ENCODE results near the gene CBLL1. TPM values are rescaled to one million over a fixed set of nuclear protein-coding genes. Genes with fewer than 3 reads are reported as not detected.

CBLL1 gene
- total and polyA plus RNA-seq, 10 of the 15 experiments (the other 5 are each of a cell fraction or from before 2014, with no cell fraction given) = 7.2 to 40.1 (median 23.4) TPM

GRCh38 chr7:107809179-107809578 lies 65.2 kb downstream of the CBLL1 start (continued):
- TF ChIP-seq DPF2 (IDR thresholded peaks at IDR 0.05) (no peak), NFIC (IDR thresholded peaks at IDR 0.05; ENCODE audit: low read depth, low read length) (no peak)
- TF ChIP-seq, protein P1, sequence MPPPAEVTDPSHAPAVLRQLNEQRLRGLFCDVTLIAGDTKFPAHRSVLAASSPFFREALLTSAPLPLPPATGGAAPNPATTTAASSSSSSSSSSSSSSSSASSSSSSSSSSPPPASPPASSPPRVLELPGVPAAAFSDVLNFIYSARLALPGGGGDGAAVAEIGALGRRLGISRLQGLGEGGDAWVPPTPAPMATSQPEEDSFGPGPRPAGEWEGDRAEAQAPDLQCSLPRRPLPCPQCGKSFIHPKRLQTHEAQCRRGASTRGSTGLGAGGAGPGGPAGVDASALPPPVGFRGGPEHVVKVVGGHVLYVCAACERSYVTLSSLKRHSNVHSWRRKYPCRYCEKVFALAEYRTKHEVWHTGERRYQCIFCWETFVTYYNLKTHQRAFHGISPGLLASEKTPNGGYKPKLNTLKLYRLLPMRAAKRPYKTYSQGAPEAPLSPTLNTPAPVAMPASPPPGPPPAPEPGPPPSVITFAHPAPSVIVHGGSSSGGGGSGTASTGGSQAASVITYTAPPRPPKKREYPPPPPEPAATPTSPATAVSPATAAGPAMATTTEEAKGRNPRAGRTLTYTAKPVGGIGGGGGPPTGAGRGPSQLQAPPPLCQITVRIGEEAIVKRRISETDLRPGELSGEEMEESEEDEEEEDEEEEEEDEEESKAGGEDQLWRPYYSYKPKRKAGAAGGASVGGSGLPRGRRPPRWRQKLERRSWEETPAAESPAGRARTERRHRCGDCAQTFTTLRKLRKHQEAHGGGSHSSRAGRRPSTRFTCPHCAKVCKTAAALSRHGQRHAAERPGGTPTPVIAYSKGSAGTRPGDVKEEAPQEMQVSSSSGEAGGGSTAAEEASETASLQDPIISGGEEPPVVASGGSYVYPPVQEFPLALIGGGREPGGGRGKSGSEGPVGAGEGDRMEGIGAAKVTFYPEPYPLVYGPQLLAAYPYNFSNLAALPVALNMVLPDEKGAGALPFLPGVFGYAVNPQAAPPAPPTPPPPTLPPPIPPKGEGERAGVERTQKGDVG (CRISPR knock-in tag; IDR thresholded peaks at IDR 0.05) = no peak
- TF ChIP-seq, protein P2, sequence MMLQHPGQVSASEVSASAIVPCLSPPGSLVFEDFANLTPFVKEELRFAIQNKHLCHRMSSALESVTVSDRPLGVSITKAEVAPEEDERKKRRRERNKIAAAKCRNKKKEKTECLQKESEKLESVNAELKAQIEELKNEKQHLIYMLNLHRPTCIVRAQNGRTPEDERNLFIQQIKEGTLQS (IDR thresholded peaks at IDR 0.05; ENCODE audit: borderline replicate concordance, extremely low read depth, low read depth, low read length) = no peak

DNA sequence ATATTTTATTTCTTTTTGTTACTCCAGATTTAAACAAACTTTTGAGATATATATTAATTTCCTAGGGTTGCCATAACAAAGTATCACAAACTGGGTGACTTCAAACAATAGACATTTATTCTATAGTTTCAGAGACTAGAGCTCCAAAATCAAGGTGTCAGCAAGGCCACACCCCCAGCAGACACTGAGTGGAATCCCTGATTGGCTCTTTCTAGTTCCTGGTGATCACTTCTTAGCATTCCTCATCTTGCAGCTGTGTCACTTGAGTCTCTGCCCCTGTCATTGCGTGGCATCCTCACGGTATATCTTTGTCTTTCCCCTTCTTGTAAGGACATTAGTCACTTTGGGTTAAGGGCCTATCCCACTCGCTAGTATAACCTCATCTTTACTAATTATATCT lies 66.7 kb downstream of the CBLL1 start:
- CTCF ChIA-PET = no interaction called here
- TF ChIP-seq TCF7 (IDR thresholded peaks at IDR 0.05; ENCODE audit: borderline replicate concordance) (no peak), SIX5 (IDR thresholded peaks at IDR 0.05; ENCODE audit: low read depth, low read length, severe bottlenecking) (no peak)
- H3K9ac ChIP-seq (ENCODE audit: control insufficient read depth, insufficient read depth, low read length) = no peak overlapping the region
- H2AFZ ChIP-seq (ENCODE audit: control insufficient read depth, low read depth, low read length) = no peak overlapping the region
- POLR2A ChIA-PET = no interaction called here
- no peaks in the 10 kb centered on the region for H4K20me1 ChIP-seq (ENCODE audit: control insufficient read depth, insufficient read depth)
- H3K36me3 ChIP-seq (ENCODE audit: control insufficient read depth in 2 of 2, insufficient read depth in 2 of 2, low read length in 1 of 2) = no peaks in the 10 kb centered on the region
- in situ Hi-C loops (cut with MboI) = no loop called here
- FAIRE-seq (no peak), ATAC-seq (no peak), DNase-seq (ENCODE audit: low read depth, low spot score) (no peak)
- intact Hi-C loops (cut with micrococcal nuclease; ENCODE audit: unreplicated experiment) = no loop called here
- SMC1A ChIA-PET (ENCODE audit: uncharacterized antibody, unreplicated experiment) = no interaction called here
- no peaks in the 10 kb centered on the region for H3K27me3 ChIP-seq (replicated peaks in 1 of 2; ENCODE audit: control insufficient read depth in 2 of 2, insufficient read depth in 2 of 2, low read length in 1 of 2)
- RAD21 ChIA-PET (ENCODE audit: unreplicated experiment) = no interaction called here
- no peak overlapping the region for H3K4me3 ChIP-seq
- H3K9me3 ChIP-seq (replicated peaks; ENCODE audit: control insufficient read depth, insufficient read depth, low read length) = no peaks in the 10 kb centered on the region
- no peak overlapping the region for H3K27ac ChIP-seq (ENCODE audit: control insufficient read depth, insufficient read depth)
- H3K4me1 ChIP-seq (ENCODE audit: control insufficient read depth, insufficient read depth, low read length) = no peaks in the 10 kb centered on the region
- H3K4me2 ChIP-seq (ENCODE audit: control insufficient read depth, insufficient read depth) = no peak overlapping the region
- no TSS peak for BruUV-seq (replicated peaks)
- no peaks in the 10 kb centered on the region for H3K79me2 ChIP-seq (ENCODE audit: control insufficient read depth, insufficient read depth, low read length)
- WGBS (ENCODE audit: insufficient coverage, insufficient replicate concordance, low lambda C conversion rate, missing lambda C conversion rate) = 17% methylated on average over 3 of the region's 3 CpGs

Other genes starting within 250 kb of the CBLL1 start
- gene COG5, start 180.2 kb upstream of the CBLL1 start, total RNA-seq (2014; rRNA removed) = 15.1 and 18.0 TPM in 2 replicates
- 27.9 and 30.4 TPM in 2 replicates for gene COG5, start 180.2 kb upstream of the CBLL1 start, total RNA-seq (2014; rRNA removed; fragmentation: Illumina TruSeq; extraction: Trizol)
- 17.8 and 19.7 TPM in 2 replicates for gene COG5, start 180.2 kb upstream of the CBLL1 start, total RNA-seq (2021)
- gene COG5, start 180.2 kb upstream of the CBLL1 start, polyA plus RNA-seq (2011; rRNA removed) = 25.1 and 37.8 TPM in 2 replicates
- 15.3 and 24.6 TPM in 2 replicates for gene COG5, start 180.2 kb upstream of the CBLL1 start, polyA plus RNA-seq (2014; fragmentation: Illumina TruSeq; extraction: Trizol)
- gene COG5, start 180.2 kb upstream of the CBLL1 start, polyA plus RNA-seq (2014; fragmentation: Nextera tagmentation; extraction: Ambion mirVana) = 1 to 10 TPM; 5.5 to 6.8 TPM
- 17.9 and 18.8 TPM in 2 replicates for gene COG5, start 180.2 kb upstream of the CBLL1 start, polyA plus RNA-seq (2014; rRNA removed)
- 10 to 100 TPM; 13.7 to 15.9 TPM for gene COG5, start 180.2 kb upstream of the CBLL1 start, polyA plus RNA-seq (2016; fragmentation: Nextera tagmentation; extraction: Ambion mirVana)
- gene DUS4L, start 180.2 kb upstream of the CBLL1 start, total RNA-seq (2014; rRNA removed) = 12.8 and 13.3 TPM in 2 replicates
- 12.3 and 12.7 TPM in 2 replicates for gene DUS4L, start 180.2 kb upstream of the CBLL1 start, total RNA-seq (2014; rRNA removed; fragmentation: Illumina TruSeq; extraction: Trizol)
- gene DUS4L, start 180.2 kb upstream of the CBLL1 start, total RNA-seq (2021) = 7.6 and 11.7 TPM in 2 replicates
- gene DUS4L, start 180.2 kb upstream of the CBLL1 start, polyA plus RNA-seq (2011; rRNA removed) = 10.6 and 18.0 TPM in 2 replicates
- 14.1 and 19.2 TPM in 2 replicates for gene DUS4L, start 180.2 kb upstream of the CBLL1 start, polyA plus RNA-seq (2014; fragmentation: Illumina TruSeq; extraction: Trizol)
- 1 to 10 TPM; 5.3 to 7.1 TPM for gene DUS4L, start 180.2 kb upstream of the CBLL1 start, polyA plus RNA-seq (2014; fragmentation: Nextera tagmentation; extraction: Ambion mirVana)
- 12.1 and 13.0 TPM in 2 replicates for gene DUS4L, start 180.2 kb upstream of the CBLL1 start, polyA plus RNA-seq (2014; rRNA removed)
- gene DUS4L, start 180.2 kb upstream of the CBLL1 start, polyA plus RNA-seq (2016; fragmentation: Nextera tagmentation; extraction: Ambion mirVana) = 10 to 100 TPM; 13.3 to 15.3 TPM
- 26.5 and 33.2 TPM in 2 replicates for gene BCAP29, start 163.9 kb upstream of the CBLL1 start, total RNA-seq (2014; rRNA removed)
- 42.8 and 44.2 TPM in 2 replicates for gene BCAP29, start 163.9 kb upstream of the CBLL1 start, total RNA-seq (2014; rRNA removed; fragmentation: Illumina TruSeq; extraction: Trizol)
- 32.0 and 33.4 TPM in 2 replicates for gene BCAP29, start 163.9 kb upstream of the CBLL1 start, total RNA-seq (2021)
- 33.3 and 53.2 TPM in 2 replicates for gene BCAP29, start 163.9 kb upstream of the CBLL1 start, polyA plus RNA-seq (2011; rRNA removed)
- 58.5 and 72.0 TPM in 2 replicates for gene BCAP29, start 163.9 kb upstream of the CBLL1 start, polyA plus RNA-seq (2014; fragmentation: Illumina TruSeq; extraction: Trizol)
- gene BCAP29, start 163.9 kb upstream of the CBLL1 start, polyA plus RNA-seq (2014; fragmentation: Nextera tagmentation; extraction: Ambion mirVana) = 10 to 100 TPM; 26.6 to 36.3 TPM
- gene BCAP29, start 163.9 kb upstream of the CBLL1 start, polyA plus RNA-seq (2014; rRNA removed) = 21.2 and 27.0 TPM in 2 replicates
- 10 to 100 TPM; 46.9 to 48.5 TPM for gene BCAP29, start 163.9 kb upstream of the CBLL1 start, polyA plus RNA-seq (2016; fragmentation: Nextera tagmentation; extraction: Ambion mirVana)
- 0.06 TPM in 1 of 2 replicates, not detected in the other for gene SLC26A4, start 83.3 kb upstream of the CBLL1 start, total RNA-seq (2014; rRNA removed)
- 0.09 and 0.18 TPM in 2 replicates for gene SLC26A4, start 83.3 kb upstream of the CBLL1 start, total RNA-seq (2014; rRNA removed; fragmentation: Illumina TruSeq; extraction: Trizol)
- gene SLC26A4, start 83.3 kb upstream of the CBLL1 start, total RNA-seq (2021) = not detected in 2 replicates
- gene SLC26A4, start 83.3 kb upstream of the CBLL1 start, polyA plus RNA-seq (2011; rRNA removed) = 0.08 and 0.17 TPM in 2 replicates
- gene SLC26A4, start 83.3 kb upstream of the CBLL1 start, polyA plus RNA-seq (2014; fragmentation: Illumina TruSeq; extraction: Trizol) = 0.01 and 0.21 TPM in 2 replicates
- not detected for gene SLC26A4, start 83.3 kb upstream of the CBLL1 start, polyA plus RNA-seq (2014; fragmentation: Nextera tagmentation; extraction: Ambion mirVana)
- 0.20 TPM in 1 of 2 replicates, not detected in the other for gene SLC26A4, start 83.3 kb upstream of the CBLL1 start, polyA plus RNA-seq (2014; rRNA removed)
- under 1 TPM in 1 of 2 experiments, not detected in 1; 0.16 TPM for gene SLC26A4, start 83.3 kb upstream of the CBLL1 start, polyA plus RNA-seq (2016; fragmentation: Nextera tagmentation; extraction: Ambion mirVana)
- gene SLC26A3, start 59.1 kb downstream of the CBLL1 start, total RNA-seq (2014; rRNA removed) = not detected in 2 replicates
- not detected in 2 replicates for gene SLC26A3, start 59.1 kb downstream of the CBLL1 start, total RNA-seq (2014; rRNA removed; fragmentation: Illumina TruSeq; extraction: Trizol)
- 0.46 and 0.53 TPM in 2 replicates for gene SLC26A3, start 59.1 kb downstream of the CBLL1 start, total RNA-seq (2021)
- not detected in 2 replicates for gene SLC26A3, start 59.1 kb downstream of the CBLL1 start, polyA plus RNA-seq (2011; rRNA removed)
- not detected in 2 replicates for gene SLC26A3, start 59.1 kb downstream of the CBLL1 start, polyA plus RNA-seq (2014; fragmentation: Illumina TruSeq; extraction: Trizol)
- not detected for gene SLC26A3, start 59.1 kb downstream of the CBLL1 start, polyA plus RNA-seq (2014; fragmentation: Nextera tagmentation; extraction: Ambion mirVana)
- gene SLC26A3, start 59.1 kb downstream of the CBLL1 start, polyA plus RNA-seq (2014; rRNA removed) = not detected in 2 replicates
- not detected for gene SLC26A3, start 59.1 kb downstream of the CBLL1 start, polyA plus RNA-seq (2016; fragmentation: Nextera tagmentation; extraction: Ambion mirVana)
- 62.7 and 78.9 TPM in 2 replicates for gene DLD, start 147.0 kb downstream of the CBLL1 start, total RNA-seq (2014; rRNA removed)
- 80.6 and 82.9 TPM in 2 replicates for gene DLD, start 147.0 kb downstream of the CBLL1 start, total RNA-seq (2014; rRNA removed; fragmentation: Illumina TruSeq; extraction: Trizol)
- gene DLD, start 147.0 kb downstream of the CBLL1 start, total RNA-seq (2021) = 94.2 and 97.6 TPM in 2 replicates
- 175 and 282 TPM in 2 replicates for gene DLD, start 147.0 kb downstream of the CBLL1 start, polyA plus RNA-seq (2011; rRNA removed)
- gene DLD, start 147.0 kb downstream of the CBLL1 start, polyA plus RNA-seq (2014; fragmentation: Illumina TruSeq; extraction: Trizol) = 314 and 369 TPM in 2 replicates
- gene DLD, start 147.0 kb downstream of the CBLL1 start, polyA plus RNA-seq (2014; fragmentation: Nextera tagmentation; extraction: Ambion mirVana) = 100 to 1,000 TPM; 147 to 215 TPM
- 109 and 133 TPM in 2 replicates for gene DLD, start 147.0 kb downstream of the CBLL1 start, polyA plus RNA-seq (2014; rRNA removed)
- gene DLD, start 147.0 kb downstream of the CBLL1 start, polyA plus RNA-seq (2016; fragmentation: Nextera tagmentation; extraction: Ambion mirVana) = 100 to 1,000 TPM; 192 to 196 TPM